ENCODE results near the gene CGB3.
A peak's percentile ranks its signal among the peaks of the same experiment; 100 is the strongest.

Gene CGB3

DNA sequence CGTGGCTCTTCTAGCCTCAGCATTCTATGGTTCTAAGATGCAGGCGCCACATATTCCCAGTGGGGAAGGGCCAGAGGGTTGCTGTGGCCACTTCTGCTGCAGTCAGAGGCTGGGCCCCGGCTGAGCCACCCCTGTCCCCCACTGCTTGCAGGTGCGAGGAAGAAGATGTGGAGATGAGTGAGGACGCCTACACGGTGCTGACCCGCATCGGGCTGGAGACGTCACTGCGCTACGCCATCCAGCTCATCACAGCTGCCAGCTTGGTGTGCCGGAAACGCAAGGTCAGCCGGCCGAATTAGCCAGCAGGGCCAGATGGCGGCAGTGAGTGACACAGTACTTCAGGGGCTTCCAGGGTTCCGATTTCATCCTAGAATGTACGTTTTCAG, 9.3 kb downstream of the CGB3 start:
- no peak for DNase-seq

GRCh38 chr19:49014123-49014869, 9.8 kb downstream of the CGB3 start:
- DNase-seq, result no peak

- DNase-seq, result no peak
Observed at GRCh38 chr19:49011194-49011593, 12.9 kb downstream of the CGB3 start.

DNA sequence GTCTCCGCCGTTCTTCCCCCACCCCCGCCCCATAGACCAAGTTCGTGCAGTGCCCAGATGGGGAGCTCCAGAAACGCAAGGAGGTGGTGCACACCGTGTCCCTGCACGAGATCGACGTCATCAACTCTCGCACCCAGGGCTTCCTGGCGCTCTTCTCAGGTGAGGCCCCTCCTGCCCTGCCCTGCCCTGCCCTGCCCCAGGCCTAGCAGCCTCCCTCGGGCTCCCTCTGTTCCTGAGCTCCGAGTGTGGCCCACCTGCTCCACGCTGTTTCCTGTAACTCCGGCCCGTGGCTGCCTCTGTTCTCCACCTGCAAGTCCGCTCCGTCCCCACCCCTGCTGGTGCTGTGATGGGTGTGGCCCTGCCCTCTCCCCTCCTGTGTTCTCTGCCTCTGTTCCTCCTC, 13.7 kb downstream of the CGB3 start:
- no peak for DNase-seq

DNA sequence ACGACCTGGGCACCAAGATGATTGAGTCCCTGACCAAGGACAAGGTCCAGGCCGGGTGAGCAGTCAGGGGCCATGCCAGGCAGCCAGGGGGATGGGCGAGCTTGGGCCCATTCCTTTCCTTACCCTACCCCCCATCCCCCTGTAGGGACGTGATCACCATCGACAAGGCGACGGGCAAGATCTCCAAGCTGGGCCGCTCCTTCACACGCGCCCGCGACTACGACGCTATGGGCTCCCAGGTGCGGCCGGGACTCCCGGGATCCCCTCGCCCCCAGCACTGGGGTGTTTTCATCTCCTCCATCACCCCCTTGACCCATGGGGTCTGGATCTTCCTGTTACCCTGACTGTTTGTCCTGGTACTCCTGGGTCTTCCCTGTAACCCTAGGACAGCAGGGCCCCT, 14.3 kb downstream of the CGB3 start:
- DNase-seq, result no peak

DNA sequence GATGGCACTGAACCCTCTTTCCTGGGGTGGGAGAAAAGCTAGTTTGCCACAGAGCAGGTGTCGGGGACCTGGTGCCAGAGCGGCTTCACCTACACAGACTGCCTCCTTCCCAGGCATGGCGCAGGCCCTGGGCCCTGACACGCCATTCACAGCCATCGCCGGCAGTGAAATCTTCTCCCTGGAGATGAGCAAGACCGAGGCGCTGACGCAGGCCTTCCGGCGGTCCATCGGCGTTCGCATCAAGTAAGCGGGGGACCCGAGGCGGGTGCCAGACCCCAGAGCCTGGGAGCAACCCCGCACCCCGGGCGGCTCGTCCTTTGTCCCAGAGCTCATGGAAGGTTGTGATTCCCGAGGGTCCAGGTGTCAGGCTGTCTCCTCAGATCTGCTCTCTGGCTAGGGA, 17.2 kb downstream of the CGB3 start:
- DNase-seq, result no peak

DNA sequence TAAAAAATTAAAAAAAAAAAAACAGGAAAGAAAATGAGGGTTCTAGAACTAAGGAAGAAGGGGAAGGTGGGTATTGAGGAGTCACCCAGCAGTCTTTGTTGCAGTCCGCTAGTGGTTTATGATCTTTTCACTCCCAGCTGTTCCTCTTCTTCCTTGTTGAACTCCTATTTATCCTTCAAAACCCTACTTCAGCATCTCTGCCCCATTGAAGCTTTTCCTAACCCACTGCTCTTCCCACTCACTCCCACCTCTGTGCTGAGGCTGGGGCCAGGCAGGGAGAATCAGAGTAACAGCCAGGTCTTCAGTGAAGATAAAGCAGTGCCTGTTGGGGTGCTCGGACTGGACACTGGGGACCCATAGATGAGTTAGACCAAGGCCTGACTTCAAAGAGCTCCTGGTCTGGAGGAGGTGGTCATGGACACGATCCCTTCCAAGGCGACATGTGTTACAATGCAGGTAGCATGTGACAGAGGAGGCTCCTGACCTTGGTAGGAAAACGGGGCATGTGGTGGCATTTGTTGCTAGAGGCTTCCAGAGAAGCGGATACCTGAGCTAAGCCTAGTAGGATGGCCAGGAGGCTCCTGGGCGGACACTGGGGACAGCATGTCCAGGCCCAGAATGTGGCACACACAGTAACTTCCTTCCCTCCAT, 19.0 kb downstream of the CGB3 start:
- no peak for DNase-seq

- no peak for DNase-seq
Observed at GRCh38 chr19:49004133-49004532, 20.0 kb downstream of the CGB3 start.

DNA sequence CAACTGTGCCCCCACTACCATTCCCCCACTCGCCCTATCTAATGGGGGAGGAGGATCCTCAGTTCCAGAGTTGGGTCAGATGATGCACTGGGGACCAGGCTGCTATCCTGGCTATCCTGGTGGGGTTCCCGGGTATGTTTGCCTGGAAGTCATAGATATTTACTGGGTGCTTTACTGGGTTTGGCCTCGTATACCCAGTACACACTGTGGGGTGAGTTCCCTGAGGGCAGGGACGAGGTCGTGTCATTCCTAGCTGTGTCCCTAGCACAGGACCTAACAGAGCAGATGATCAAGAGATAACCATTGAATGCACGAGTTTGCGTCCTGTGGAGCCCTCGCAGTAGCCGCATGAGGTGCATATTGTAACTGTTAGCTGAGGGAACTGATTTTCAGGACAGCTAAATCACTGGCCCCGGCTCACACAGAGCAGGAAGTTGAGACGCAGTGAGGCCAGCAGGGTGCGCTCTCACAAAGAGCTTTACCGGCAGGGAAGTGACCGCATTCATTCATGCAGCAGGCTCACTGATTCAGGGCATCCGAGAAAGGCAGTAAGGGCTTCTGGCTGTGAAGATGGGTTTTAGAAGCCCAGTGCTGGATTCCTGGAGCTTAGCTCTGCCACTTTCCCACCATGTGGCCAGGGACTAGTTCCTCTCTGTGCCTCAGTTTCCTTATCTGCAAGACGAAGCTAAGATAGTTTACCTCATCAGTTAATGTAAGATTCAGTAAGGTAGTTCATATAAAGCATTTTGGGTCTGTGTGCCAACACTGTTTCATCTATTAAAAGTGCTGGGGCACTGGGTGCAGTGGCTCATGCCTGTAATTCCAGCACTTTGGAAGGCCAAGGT, 24.4 kb downstream of the CGB3 start:
- DNase-seq, result peak; percentile 68

DNA sequence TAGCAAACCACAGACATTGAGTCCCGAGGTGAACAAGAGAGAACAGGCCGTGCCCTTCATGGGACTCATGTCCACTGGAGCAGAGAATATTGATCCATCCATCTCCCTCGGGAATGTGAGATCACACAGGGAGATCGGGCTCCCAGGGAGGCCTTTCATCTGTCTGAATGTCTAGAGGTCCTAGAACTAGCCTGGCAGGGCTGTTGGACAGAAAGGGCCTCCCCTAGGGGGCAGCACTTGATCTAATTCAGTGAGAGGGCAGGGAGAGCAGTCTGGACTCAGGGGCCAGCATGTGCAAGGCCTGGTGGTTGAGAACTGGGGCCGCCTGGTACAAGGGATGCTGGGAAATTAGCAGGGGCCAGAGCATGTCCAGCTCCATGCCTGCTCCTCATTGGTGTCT, 26.2 kb downstream of the CGB3 start:
- DNase-seq, result peak; percentile 52

GRCh38 chr19:48994035-48994386, 30.1 kb downstream of the CGB3 start:
- DNase-seq, result no peak

GRCh38 chr19:48993175-48994034, 30.7 kb downstream of the CGB3 start, which contains the start of the genes GYS1 and RUVBL2:
TSS of gene GYS1 (minus strand) at chr19:48993309. CDS start at chr19:48993112, 197 bp downstream.
TSS of gene RUVBL2 (plus strand) at chr19:48993887. CDS start at chr19:48993912, 25 bp downstream.
- DNase-seq, result peak; percentile 100

DNA sequence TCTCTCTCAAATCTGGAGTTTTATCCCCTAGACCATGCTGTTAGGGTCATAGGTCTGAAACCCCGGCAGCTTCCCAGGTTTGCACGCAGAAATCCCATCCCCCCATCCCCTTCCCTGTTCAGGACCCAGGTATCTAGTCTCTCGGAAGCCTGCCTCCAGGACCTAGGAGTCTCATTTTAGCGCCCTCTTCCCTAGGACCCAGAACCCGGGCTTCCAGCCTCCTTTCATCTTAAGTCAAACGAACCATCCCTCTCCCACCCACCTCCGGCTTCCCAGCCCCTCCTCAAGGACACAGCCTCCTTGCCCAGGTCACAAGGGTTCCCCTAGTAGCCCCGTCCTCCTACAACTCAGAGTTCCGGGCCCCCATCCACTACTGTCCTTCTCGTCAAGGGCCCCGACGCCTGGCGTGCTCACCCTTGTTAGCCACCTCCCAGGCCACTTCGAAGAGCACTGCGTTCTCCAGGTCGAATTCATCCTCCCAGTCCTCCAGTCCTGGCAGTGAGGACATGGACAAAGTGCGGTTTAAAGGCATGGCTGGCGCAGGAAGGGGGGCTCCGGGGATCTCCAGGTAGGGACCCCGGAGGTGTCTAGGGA, 31.5 kb downstream of the CGB3 start:
- DNase-seq, result no peak

DNA sequence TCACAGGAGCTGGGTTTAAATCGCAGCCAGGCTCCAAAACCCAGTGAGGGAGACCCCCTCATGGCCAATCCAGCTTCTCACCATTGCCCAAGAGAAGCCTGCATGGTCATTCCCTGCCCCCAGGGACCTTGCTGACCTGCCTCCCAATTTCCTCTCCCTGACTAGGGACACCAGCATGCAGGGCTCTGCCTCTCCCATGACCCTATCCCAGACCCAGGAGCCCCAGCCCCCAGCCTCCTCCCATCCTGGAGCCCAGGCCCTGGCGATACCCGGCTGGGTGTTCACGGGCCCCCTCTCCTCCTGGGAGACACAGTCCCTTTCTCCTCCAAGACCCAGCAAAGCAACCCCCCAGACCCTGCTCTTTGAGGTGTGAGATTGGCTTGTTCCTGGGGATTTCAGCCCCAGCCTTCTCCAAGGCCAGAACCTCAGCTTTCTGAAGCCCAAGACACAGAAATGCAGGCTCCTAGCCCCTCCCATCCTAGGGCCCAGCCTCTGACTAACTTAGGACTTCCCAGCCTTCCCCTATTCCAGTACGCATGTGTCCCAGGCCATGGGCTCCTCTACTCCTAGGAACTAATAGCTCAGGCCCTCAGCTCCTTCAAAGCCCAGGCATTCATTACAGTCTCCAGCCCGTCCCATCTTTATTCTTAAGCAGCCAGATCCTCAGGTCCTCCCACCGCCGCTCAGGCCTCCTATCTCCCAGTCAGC, 32.1 kb downstream of the CGB3 start:
- DNase-seq, result no peak

- DNase-seq, result no peak
Observed at GRCh38 chr19:48991011-48991609, 33.0 kb downstream of the CGB3 start.

GRCh38 chr19:48990400-48990799, 33.7 kb downstream of the CGB3 start:
- no peak for DNase-seq

- DNase-seq, result no peak
Observed at GRCh38 chr19:48989701-48990291, 34.3 kb downstream of the CGB3 start.

DNA sequence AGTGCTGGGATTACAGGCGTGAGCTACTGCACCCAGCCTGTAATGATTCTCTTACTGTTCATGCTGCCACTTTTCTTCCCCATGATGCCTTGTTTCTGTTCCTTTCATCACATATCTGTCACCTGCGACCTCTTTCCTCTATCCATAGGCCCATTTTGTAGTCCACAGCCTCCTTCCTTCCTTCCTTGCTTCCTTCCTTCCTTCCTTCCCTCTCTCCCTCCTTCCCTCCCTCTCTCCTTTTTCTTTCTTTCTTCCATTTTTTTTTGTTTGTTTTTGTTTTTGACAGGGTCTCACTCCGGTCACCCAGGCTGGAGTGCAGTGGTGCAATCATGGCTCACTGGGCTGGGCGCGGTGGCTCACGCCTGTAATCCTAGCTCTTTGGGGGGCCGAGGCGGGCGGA, 35.3 kb downstream of the CGB3 start:
- DNase-seq, result no peak

GRCh38 chr19:48988286-48988685, 35.8 kb downstream of the CGB3 start:
- DNase-seq, result no peak

DNA sequence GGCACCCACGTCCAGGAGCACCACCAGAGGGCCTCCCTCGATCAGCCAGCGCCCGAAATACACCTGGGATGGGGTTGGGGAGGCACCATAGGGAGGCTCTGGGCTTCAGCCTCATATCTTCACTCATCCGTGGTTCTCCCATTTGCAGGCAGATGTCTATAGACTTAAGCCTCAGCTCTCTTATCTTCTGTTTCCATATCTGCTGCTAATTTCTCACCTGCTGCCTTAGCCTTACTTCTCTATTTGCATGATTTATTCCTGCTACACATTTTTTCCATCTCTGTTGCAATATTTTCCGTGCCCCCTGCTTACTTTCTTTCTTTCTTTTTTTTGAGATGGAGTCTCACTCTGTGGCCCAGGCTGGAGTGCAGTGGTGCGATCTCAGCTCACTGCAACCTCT, 36.8 kb downstream of the CGB3 start:
- no peak for DNase-seq

DNA sequence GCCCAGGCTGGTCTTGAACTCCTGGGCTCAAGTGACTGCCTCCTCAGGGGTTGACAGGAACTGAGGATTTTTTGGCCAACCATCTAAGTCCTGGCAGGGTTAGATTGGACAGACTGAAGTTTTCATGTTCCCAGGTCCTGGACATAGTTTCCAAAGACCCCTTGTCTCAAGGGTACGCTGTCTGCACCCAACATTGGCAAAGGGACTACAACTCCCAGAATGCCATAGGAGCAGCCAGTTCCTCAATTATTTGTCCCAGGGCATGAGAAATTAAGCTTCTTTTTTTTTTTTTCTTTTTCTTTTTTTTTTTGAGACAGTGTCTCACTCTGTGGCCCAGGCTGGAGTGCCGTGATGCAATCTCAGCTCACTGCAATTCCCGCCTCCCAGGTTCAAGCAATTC, 37.9 kb downstream of the CGB3 start:
- no peak for DNase-seq

All from activated naive CD4-positive, alpha-beta T cell treated with anti-CD3 and anti-CD28 coated beads, Interleukin-2, amount 50 U/mL, for 16 hours (primary cell).